CD14-positive monocyte (primary cell): ENCODE results near the gene ITGAV. TPM values are rescaled to one million over a fixed set of nuclear protein-coding genes. Genes with fewer than 3 reads are reported as not detected.

ENCODE experiments used
- DNase-seq, 3 donors: peaks; one replicate each; pipeline ENCODE4 v3.0.0-alpha.2; 2011 to 2022
- H2AFZ ChIP-seq: 2 replicates; pipeline ENCODE4 v1.6.0; 2012; ENCODE audit warnings: mild to moderate bottlenecking, low read depth, low read length, inconsistent platforms; ENCODE audit not compliant: insufficient read depth, poor library complexity, severe bottlenecking
- H3K27ac ChIP-seq, 2 donors: 1 replicate in 1 of 2; 2 replicates in 1 of 2; pipeline ENCODE4 v1.5.1; 2012 to 2013; ENCODE audit warnings: low read length in 2 of 2, control low read depth in 1 of 2, inconsistent platforms in 1 of 2, low read depth in 1 of 2, mild to moderate bottlenecking in 1 of 2
- H3K27me3 ChIP-seq, 2 donors: one replicate each; pipeline versions ENCODE4 v1.6.0 to v1.6.1; 2011 to 2013; ENCODE audit warnings: low read length in 2 of 2; ENCODE audit not compliant: control insufficient read depth in 2 of 2, insufficient read depth in 2 of 2
- H3K36me3 ChIP-seq, 2 donors: replicated peaks in 1 of 2; 1 replicate in 1 of 2; 2 replicates in 1 of 2; pipeline versions ENCODE4 v1.5.1 to v1.6.1; 2012 to 2013; ENCODE audit warnings: low read length in 2 of 2, control low read depth in 1 of 2, inconsistent platforms in 1 of 2, mild to moderate bottlenecking in 1 of 2; ENCODE audit not compliant: insufficient read depth in 2 of 2, control insufficient read depth in 1 of 2
- H3K4me1 ChIP-seq, 2 donors: 1 replicate in 1 of 2; 2 replicates in 1 of 2; pipeline versions ENCODE4 v1.5.1 to v1.6.1; 2012 to 2013; ENCODE audit warnings: low read length in 2 of 2, control low read depth in 1 of 2, inconsistent platforms in 1 of 2, mild to moderate bottlenecking in 1 of 2, moderate library complexity in 1 of 2; ENCODE audit not compliant: insufficient read depth in 2 of 2, control insufficient read depth in 1 of 2
- H3K4me2 ChIP-seq: replicated peaks from 2 replicates; pipeline ENCODE3; 2012; ENCODE audit warnings: low read length, moderate library complexity, mild to moderate bottlenecking; ENCODE audit not compliant: poor library complexity, severe bottlenecking; ENCODE audit errors: extremely low read depth
- H3K4me3 ChIP-seq, 3 experiments: fragments of 200-600 bp in 1 of 3; sonication (generic) in 1 of 3; replicated peaks in 1 of 3; 1 replicate in 2 of 3; 2 replicates in 1 of 3; pipeline ENCODE4 v1.5.1; 2011 to 2013; ENCODE audit warnings: low read length in 3 of 3, mild to moderate bottlenecking in 3 of 3, control low read depth in 2 of 3, low read depth in 2 of 3, inconsistent platforms in 1 of 3, moderate library complexity in 1 of 3
- H3K79me2 ChIP-seq: 2 replicates; pipeline ENCODE4 v1.6.0; 2012; ENCODE audit warnings: mild to moderate bottlenecking, control low read depth, inconsistent platforms, low read length, moderate library complexity; ENCODE audit not compliant: insufficient read depth
- H3K9ac ChIP-seq: 2 replicates; pipeline ENCODE4 v1.6.0; 2017; ENCODE audit warnings: low read length, mild to moderate bottlenecking; ENCODE audit not compliant: insufficient read depth, poor library complexity, severe bottlenecking
- H3K9me3 ChIP-seq, 2 donors: replicated peaks in 1 of 2; 1 replicate in 1 of 2; 2 replicates in 1 of 2; pipeline versions ENCODE4 v1.5.1 to v1.6.1; 2012 to 2013; ENCODE audit warnings: low read length in 2 of 2, control low read depth in 1 of 2; ENCODE audit not compliant: control insufficient read depth in 1 of 2, insufficient read depth in 1 of 2
- H4K20me1 ChIP-seq: 2 replicates; pipeline ENCODE4 v1.6.0; 2012; ENCODE audit warnings: mild to moderate bottlenecking, low read length, control low read depth, moderate library complexity; ENCODE audit not compliant: insufficient read depth
- H3K27ac Mint-ChIP-seq, 7 donors: one replicate each; pipeline ENCODE4 v1.8.0; 2020; ENCODE audit warnings: mild to moderate bottlenecking in 7 of 7, mixed read lengths in 7 of 7, moderate library complexity in 6 of 7, inconsistent platforms in 2 of 7
- H3K27me3 Mint-ChIP-seq, 3 donors: one replicate each; pipeline ENCODE4 v1.8.0; 2021 to 2022; ENCODE audit warnings: low read depth in 3 of 3, mild to moderate bottlenecking in 3 of 3, mixed read lengths in 3 of 3, moderate library complexity in 3 of 3, inconsistent platforms in 1 of 3
- H3K36me3 Mint-ChIP-seq, 2 donors: one replicate each; pipeline ENCODE4 v1.8.0; 2020; ENCODE audit warnings: mixed read lengths in 2 of 2, inconsistent platforms in 1 of 2, mild to moderate bottlenecking in 1 of 2
- H3K4me1 Mint-ChIP-seq: one replicate; pipeline ENCODE4 v1.8.0; 2020; ENCODE audit warnings: mild to moderate bottlenecking, mixed read lengths
- H3K4me3 Mint-ChIP-seq, 2 donors: one replicate each; pipeline ENCODE4 v1.8.0; 2020; ENCODE audit warnings: mild to moderate bottlenecking in 2 of 2, mixed read lengths in 2 of 2, moderate library complexity in 1 of 2
- H3K9me3 Mint-ChIP-seq, 7 donors: one replicate each; pipeline ENCODE4 v1.8.0; 2020 to 2022; ENCODE audit warnings: mixed read lengths in 7 of 7, mild to moderate bottlenecking in 6 of 7, moderate library complexity in 6 of 7, inconsistent platforms in 2 of 7
- CTCF ChIP-seq: fragments of 200-600 bp; IDR thresholded peaks from one replicate; pipeline ENCODE4 v1.8.0; 2022; ENCODE audit warnings: antibody characterized with exemption, mild to moderate bottlenecking
- WGBS: methylation state at CpG from one replicate; pipeline ENCODE4 v1.1.5; 2013; ENCODE audit warnings: missing lambda C conversion rate; ENCODE audit not compliant: insufficient coverage; 5-methylcytosine and 5-hydroxymethylcytosine counted together
- intact Hi-C, 2 donors: fragments of 100-400 bp; cut with micrococcal nuclease; formaldehyde crosslinking; loops; one replicate each; pipeline versions ENCODE4 v1.15.0 to v1.15.1; 2023
- polyA plus RNA-seq, 3 donors: library from polyadenylated mRNA; depleted of rRNA in 1 of 3; unstranded in 2 of 3; stranded (reverse) in 1 of 3; fragments of 300-500 nt in 2 of 3; fragments of >200 nt in 1 of 3; fragmentation: Illumina TruSeq in 2 of 3; gene quantifications; 1 replicate in 2 of 3; 2 replicates in 1 of 3; pipeline ENCODE4 v1.2.3, GENCODE V29; 2012 to 2021

Gene ITGAV
- polyA plus RNA-seq, 3 donors = 4.9 to 8.2 (median 6.0) TPM

GRCh38 chr2:186575302-186575701 is 14.6 kb upstream of the ITGAV start:
- intact Hi-C loops = no loop called here
- no peaks in the 10 kb centered on the region for H3K9me3 ChIP-seq
- no peak overlapping the region for H3K4me3 ChIP-seq
- no peak overlapping the region for H3K4me3 Mint-ChIP-seq
- H3K36me3 Mint-ChIP-seq = no peaks in the 10 kb centered on the region
- peaks cover 0 to 2% (median 0%) of the 10 kb centered on the region in 7 donors for H3K9me3 Mint-ChIP-seq
- H3K4me1 Mint-ChIP-seq = peaks cover 8% of the 10 kb centered on the region
- peak overlapping the region in 2 of 7 donors; percentile 14 to 18 for H3K27ac Mint-ChIP-seq
- no peak overlapping the region for H2AFZ ChIP-seq
- DNase-seq = peak; percentile 84 to 97 (median 94)
- no peak for TF ChIP-seq CTCF
- no peaks in the 10 kb centered on the region for H4K20me1 ChIP-seq
- no peaks in the 10 kb centered on the region for H3K27me3 ChIP-seq
- no peak overlapping the region for H3K9ac ChIP-seq
- peaks cover 0 to 3% of the 10 kb centered on the region in 2 donors for H3K4me1 ChIP-seq
- no CpG with 5 or more reads among the region's 1 CpG for WGBS
- H3K27me3 Mint-ChIP-seq = peaks cover 0 to 5% (median 2%) of the 10 kb centered on the region in 3 donors
- no peak overlapping the region for H3K4me2 ChIP-seq
- H3K79me2 ChIP-seq = no peaks in the 10 kb centered on the region
- H3K36me3 ChIP-seq = no peaks in the 10 kb centered on the region
- no peak overlapping the region for H3K27ac ChIP-seq

DNA sequence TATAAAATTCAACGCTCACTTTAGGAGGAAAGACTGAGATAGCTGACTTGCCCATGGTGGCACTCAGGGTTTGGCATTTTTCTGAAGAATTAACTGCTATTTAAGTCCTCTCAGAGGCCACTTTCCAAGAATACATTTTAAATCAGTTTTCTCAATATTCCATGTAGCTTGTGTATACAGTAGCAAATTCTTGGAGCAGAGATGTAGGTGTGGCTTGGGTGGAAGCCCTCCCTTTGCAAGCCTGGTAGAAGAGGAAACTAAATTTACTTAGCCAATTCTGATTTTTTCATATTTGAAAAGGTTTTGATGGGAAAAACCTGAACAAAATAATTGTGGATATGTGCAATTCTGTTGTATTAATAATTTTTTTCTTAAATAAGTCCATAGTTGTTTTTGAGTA is 14.0 kb upstream of the ITGAV start:
- H3K36me3 Mint-ChIP-seq = no peaks in the 10 kb centered on the region
- H3K79me2 ChIP-seq = no peaks in the 10 kb centered on the region
- no peak overlapping the region for H3K4me2 ChIP-seq
- peaks cover 0 to 2% (median 0%) of the 10 kb centered on the region in 7 donors for H3K9me3 Mint-ChIP-seq
- no peaks in the 10 kb centered on the region for H3K27me3 ChIP-seq
- 100% methylated on average over 1 of the region's 1 CpG for WGBS
- H3K27ac Mint-ChIP-seq = peak overlapping the region in 1 of 7 donors; percentile 18
- no peak overlapping the region for H3K27ac ChIP-seq
- H4K20me1 ChIP-seq = no peaks in the 10 kb centered on the region
- H3K9me3 ChIP-seq = no peaks in the 10 kb centered on the region
- no peak overlapping the region for H2AFZ ChIP-seq
- H3K9ac ChIP-seq = no peak overlapping the region
- H3K27me3 Mint-ChIP-seq = peaks cover 0 to 5% (median 2%) of the 10 kb centered on the region in 3 donors
- H3K36me3 ChIP-seq = no peaks in the 10 kb centered on the region
- no peak overlapping the region for H3K4me3 Mint-ChIP-seq
- peaks cover 8% of the 10 kb centered on the region for H3K4me1 Mint-ChIP-seq
- no peak for DNase-seq
- H3K4me3 ChIP-seq = no peak overlapping the region
- intact Hi-C loops = no loop called here
- peaks cover 0 to 3% of the 10 kb centered on the region in 2 donors for H3K4me1 ChIP-seq
- TF ChIP-seq CTCF = no peak
